ENCODE results near the gene CDX1. TPM values are rescaled to one million over a fixed set of nuclear protein-coding genes. Genes with fewer than 3 reads are reported as not detected.

The CDX1 gene
- total and polyA plus RNA-seq, 2 of the 8 experiments (the other 6 are each of a cell fraction or from before 2014, with no cell fraction given), result not detected

DNA sequence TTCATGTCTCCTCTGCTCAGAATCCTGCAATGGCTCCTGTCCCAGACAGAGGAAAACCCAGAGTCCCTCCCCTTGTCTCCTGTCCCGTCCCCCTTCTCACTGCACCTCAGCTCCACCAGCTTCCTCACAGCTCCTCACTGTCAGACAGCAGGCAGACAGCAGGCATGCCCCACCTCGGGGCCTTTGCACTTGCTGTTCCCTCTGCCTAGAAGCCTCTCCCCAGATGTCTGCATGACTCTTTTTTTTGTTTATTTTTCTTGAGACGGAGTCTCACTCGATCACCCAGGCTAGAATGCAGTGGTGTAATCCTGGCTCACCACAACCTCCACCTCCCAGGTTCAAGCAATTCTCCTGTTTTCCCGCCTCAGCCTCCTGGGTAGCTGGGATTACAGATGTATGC, 14.4 kb downstream of the CDX1 start:
- no peak overlapping the region for H3K9ac ChIP-seq (replicated peaks in 1 of 4; ENCODE audit: extremely low read depth in 1 of 4, low read depth in 3 of 4, low read length in 3 of 4)
- no peak overlapping the region for H2BK15ac ChIP-seq (ENCODE audit: low read length)
- H4K5ac ChIP-seq (ENCODE audit: insufficient read length, low read depth, low read length), result no peak overlapping the region
- no peak overlapping the region for H2BK20ac ChIP-seq (ENCODE audit: low read length)
- H2BK120ac ChIP-seq (replicated peaks; ENCODE audit: low read depth, low read length), result no peak overlapping the region
- H3K4me1 ChIP-seq (replicated peaks in 1 of 4; ENCODE audit: control insufficient read depth in 3 of 4, insufficient read depth in 4 of 4, low read length in 3 of 4), result peaks cover 0 to 8% (median 4%) of the 10 kb centered on the region in 4 experiments; a peak in 6 of 7 replicates
- no peak overlapping the region for H3K4me3 ChIP-seq (ENCODE audit: extremely low read depth in 1 of 4, insufficient read depth in 2 of 4, low read depth in 3 of 4, low read length in 4 of 4)
- H3K4ac ChIP-seq (replicated peaks; ENCODE audit: insufficient read length, low read depth, low read length), result no peak overlapping the region
- H3K9me3 ChIP-seq (ENCODE audit: insufficient read depth in 2 of 2, low read depth in 1 of 2, low read length in 1 of 2), result no peaks in the 10 kb centered on the region
- no peak overlapping the region for H3K4me2 ChIP-seq (ENCODE audit: insufficient read depth in 1 of 2, low read depth in 2 of 2, low read length in 2 of 2)
- ChIA-PET CTCF (ENCODE audit: partially characterized antibody) (interaction anchor here (0.7 to 17.8 kb wide), 8 partner anchors 9 to 78 kb away, joined by 3 to 406 read pairs (median 29); partner anchors contain the start of genes CDX1 and SLC6A7), POLR2A (ENCODE audit: partially characterized antibody) (no interaction called here)
- no peak overlapping the region for H4K91ac ChIP-seq (replicated peaks; ENCODE audit: insufficient read length, low read length)
- H2BK12ac ChIP-seq (ENCODE audit: low read depth, low read length), result no peak overlapping the region
- H3K79me2 ChIP-seq (ENCODE audit: control insufficient read depth in 1 of 2, insufficient read depth in 2 of 2, low read length in 2 of 2), result no peaks in the 10 kb centered on the region
- no peak overlapping the region for H3K14ac ChIP-seq (ENCODE audit: insufficient read length)
- H2AFZ ChIP-seq (ENCODE audit: low read length), result no peak overlapping the region
- H4K20me1 ChIP-seq (replicated peaks in 1 of 2; ENCODE audit: control insufficient read depth in 1 of 2, insufficient read depth in 2 of 2, low read length in 2 of 2), result no peaks in the 10 kb centered on the region
- H3K27me3 ChIP-seq (replicated peaks in 1 of 4; ENCODE audit: control insufficient read depth in 3 of 4, extremely low read depth in 1 of 4, insufficient read depth in 3 of 4, low read length in 3 of 4), result peaks cover 0 to 7% (median 4%) of the 10 kb centered on the region in 4 experiments; a peak in 4 of 7 replicates
- no peak overlapping the region for H3K18ac ChIP-seq (ENCODE audit: extremely low read depth, low read length)
- no peaks in the 10 kb centered on the region for H3K36me3 ChIP-seq (ENCODE audit: control insufficient read depth in 2 of 4, insufficient read depth in 4 of 4, low read length in 3 of 4)
- no peak for DNase-seq (ENCODE audit: low read depth in 1 of 2, low spot score in 2 of 2)
- no peak overlapping the region for H3K27ac ChIP-seq (ENCODE audit: low read depth, low read length)
- no peaks in the 10 kb centered on the region for H3K23me2 ChIP-seq (ENCODE audit: low read depth, low read length)
- TF ChIP-seq RFX5 (IDR thresholded peaks at IDR 0.05; ENCODE audit: borderline replicate concordance, low read depth, low read length), result no peak
- no peak for TF ChIP-seq SUZ12 (IDR thresholded peaks at IDR 0.05; ENCODE audit: low read length)
- TF ChIP-seq, protein P1, sequence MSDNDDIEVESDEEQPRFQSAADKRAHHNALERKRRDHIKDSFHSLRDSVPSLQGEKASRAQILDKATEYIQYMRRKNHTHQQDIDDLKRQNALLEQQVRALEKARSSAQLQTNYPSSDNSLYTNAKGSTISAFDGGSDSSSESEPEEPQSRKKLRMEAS (IDR thresholded peaks at IDR 0.05), result no peak
- TF ChIP-seq PHF8 (conservative IDR thresholded peaks at IDR 0.05; ENCODE audit: low read depth, low read length), result no peak
- no peak for TF ChIP-seq EZH2 (IDR thresholded peaks at IDR 0.05; ENCODE audit: low read depth, low read length, severe bottlenecking)
- no peak for TF ChIP-seq EP300 (IDR thresholded peaks at IDR 0.05; ENCODE audit: borderline replicate concordance in 1 of 2, low read depth in 2 of 2, low read length in 2 of 2)
- TF ChIP-seq TEAD4 (IDR thresholded peaks at IDR 0.05; ENCODE audit: low read depth, low read length), result no peak
- TF ChIP-seq, protein P2, sequence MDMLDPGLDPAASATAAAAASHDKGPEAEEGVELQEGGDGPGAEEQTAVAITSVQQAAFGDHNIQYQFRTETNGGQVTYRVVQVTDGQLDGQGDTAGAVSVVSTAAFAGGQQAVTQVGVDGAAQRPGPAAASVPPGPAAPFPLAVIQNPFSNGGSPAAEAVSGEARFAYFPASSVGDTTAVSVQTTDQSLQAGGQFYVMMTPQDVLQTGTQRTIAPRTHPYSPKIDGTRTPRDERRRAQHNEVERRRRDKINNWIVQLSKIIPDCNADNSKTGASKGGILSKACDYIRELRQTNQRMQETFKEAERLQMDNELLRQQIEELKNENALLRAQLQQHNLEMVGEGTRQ (IDR thresholded peaks at IDR 0.05; ENCODE audit: low read length), result no peak
- no peak for TF ChIP-seq GTF2F1 (IDR thresholded peaks at IDR 0.05; ENCODE audit: borderline replicate concordance, low read depth, low read length)
- no peak for TF ChIP-seq SAP30 (IDR thresholded peaks at IDR 0.05; ENCODE audit: insufficient read depth, insufficient replicate concordance, low read length)
- no peak for TF ChIP-seq KDM1A (IDR thresholded peaks at IDR 0.05; ENCODE audit: borderline replicate concordance, low read length)
- TF ChIP-seq CEBPB (IDR thresholded peaks at IDR 0.05; ENCODE audit: low read depth, low read length), result no peak
- H2AK5ac ChIP-seq (ENCODE audit: low read depth, low read length), result no peak overlapping the region
- WGBS, 2 experiments (ENCODE audit: extremely low coverage in 1 of 2, insufficient coverage in 1 of 2, insufficient read length in 1 of 2, insufficient replicate concordance in 2 of 2, low coverage in 1 of 2, low lambda C conversion rate in 2 of 2, missing lambda C conversion rate in 1 of 2), result 95% methylated on average over 5 of the region's 5 CpGs; no CpG with 5 or more reads in 1 of the 2 experiments
- H3K23ac ChIP-seq (ENCODE audit: insufficient read length), result no peak overlapping the region
- no peaks in the 10 kb centered on the region; the same call in 1 of the 2 replicates for H3K79me1 ChIP-seq (ENCODE audit: low read depth, low read length)
- H2BK5ac ChIP-seq (ENCODE audit: low read depth, low read length), result no peak overlapping the region
- no peak overlapping the region for H3K56ac ChIP-seq (replicated peaks; ENCODE audit: insufficient read length, low read depth, low read length)
- H4K8ac ChIP-seq (ENCODE audit: extremely low read depth, insufficient read depth, low read length), result no peak overlapping the region
- FAIRE-seq, result no peak

All from H1 (cell line).